ENCODE measurements around the gene NFKBIB. TPM values are rescaled to one million over a fixed set of nuclear protein-coding genes. Genes with fewer than 3 reads are reported as not detected.

NFKBIB gene
- polyA plus RNA-seq, 1 experiment = 9.9 TPM

- no peaks in the 10 kb centered on the region for H3K27me3 ChIP-seq (ENCODE audit: control insufficient read depth, insufficient read depth, low read length)
- CTCF ChIA-PET = no interaction called here
- TF ChIP-seq, protein P1, sequence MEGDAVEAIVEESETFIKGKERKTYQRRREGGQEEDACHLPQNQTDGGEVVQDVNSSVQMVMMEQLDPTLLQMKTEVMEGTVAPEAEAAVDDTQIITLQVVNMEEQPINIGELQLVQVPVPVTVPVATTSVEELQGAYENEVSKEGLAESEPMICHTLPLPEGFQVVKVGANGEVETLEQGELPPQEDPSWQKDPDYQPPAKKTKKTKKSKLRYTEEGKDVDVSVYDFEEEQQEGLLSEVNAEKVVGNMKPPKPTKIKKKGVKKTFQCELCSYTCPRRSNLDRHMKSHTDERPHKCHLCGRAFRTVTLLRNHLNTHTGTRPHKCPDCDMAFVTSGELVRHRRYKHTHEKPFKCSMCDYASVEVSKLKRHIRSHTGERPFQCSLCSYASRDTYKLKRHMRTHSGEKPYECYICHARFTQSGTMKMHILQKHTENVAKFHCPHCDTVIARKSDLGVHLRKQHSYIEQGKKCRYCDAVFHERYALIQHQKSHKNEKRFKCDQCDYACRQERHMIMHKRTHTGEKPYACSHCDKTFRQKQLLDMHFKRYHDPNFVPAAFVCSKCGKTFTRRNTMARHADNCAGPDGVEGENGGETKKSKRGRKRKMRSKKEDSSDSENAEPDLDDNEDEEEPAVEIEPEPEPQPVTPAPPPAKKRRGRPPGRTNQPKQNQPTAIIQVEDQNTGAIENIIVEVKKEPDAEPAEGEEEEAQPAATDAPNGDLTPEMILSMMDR (IDR thresholded peaks at IDR 0.05; ENCODE audit: low read depth, low read length) = no peak
- H3K9me3 ChIP-seq (ENCODE audit: control insufficient read depth, insufficient read depth, low read length) = no peaks in the 10 kb centered on the region; the same call in 1 of the 2 replicates
- peak overlapping the region; percentile 52 for H3K27ac ChIP-seq (ENCODE audit: low read depth, low read length)
- peak overlapping the region; percentile 97 for H3K4me3 ChIP-seq (ENCODE audit: low read depth, low read length)
- POLR2A ChIA-PET = interaction anchor here (0.6 kb wide), 1 partner anchor 242 kb away, joined by 3 read pairs; no protein-coding TSS in a partner anchor
- DNase-seq (ENCODE audit: low read depth, low spot score) = no peak
Measured at GRCh38 chr19:38898788-38899446, 852 bp upstream of the NFKBIB start.

DNA sequence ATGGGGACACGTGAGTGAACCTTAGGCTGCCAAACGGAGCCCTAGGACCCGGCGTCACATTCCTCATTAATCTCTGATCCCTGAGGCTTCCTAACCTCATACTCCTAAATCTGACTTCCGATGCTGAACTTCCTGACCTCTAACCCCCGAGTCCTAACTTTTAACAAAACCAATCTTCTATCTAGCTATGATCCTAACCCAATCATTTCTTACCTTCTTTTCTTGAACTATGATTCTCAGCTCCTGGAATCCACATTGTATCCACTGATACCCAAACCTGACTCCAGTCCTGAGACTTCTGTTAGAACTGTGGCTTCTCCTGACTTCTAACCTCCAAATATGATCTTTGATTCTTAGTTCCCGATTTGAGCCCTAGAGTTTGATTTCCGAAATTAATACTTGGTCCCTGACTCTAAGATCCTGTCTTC lies 447 bp downstream of the NFKBIB start:
- peak overlapping the region; percentile 84 for H3K4me3 ChIP-seq (ENCODE audit: low read depth, low read length)
- TF ChIP-seq, protein P1 (IDR thresholded peaks at IDR 0.05; ENCODE audit: low read depth, low read length) = no peak
- H3K27ac ChIP-seq (ENCODE audit: low read depth, low read length) = peak overlapping the region; percentile 82
- H3K9me3 ChIP-seq (ENCODE audit: control insufficient read depth, insufficient read depth, low read length) = no peaks in the 10 kb centered on the region; the same call in 1 of the 2 replicates
- no peaks in the 10 kb centered on the region for H3K27me3 ChIP-seq (ENCODE audit: control insufficient read depth, insufficient read depth, low read length)
- ChIA-PET CTCF (interaction anchor here (0.6 to 2.5 kb wide), 5 partner anchors 13 to 266 kb away, joined by 3 to 23 read pairs (median 4); partner anchors contain the start of genes MRPS12 and SARS2), POLR2A (interaction anchor here (0.7 to 1.6 kb wide), 9 partner anchors 17 to 282 kb away, joined by 3 to 6 read pairs (median 4); partner anchors contain the start of genes ACTN4, MAP4K1, MRPS12 and SARS2)
- no peak for DNase-seq (ENCODE audit: low read depth, low spot score)

DNA sequence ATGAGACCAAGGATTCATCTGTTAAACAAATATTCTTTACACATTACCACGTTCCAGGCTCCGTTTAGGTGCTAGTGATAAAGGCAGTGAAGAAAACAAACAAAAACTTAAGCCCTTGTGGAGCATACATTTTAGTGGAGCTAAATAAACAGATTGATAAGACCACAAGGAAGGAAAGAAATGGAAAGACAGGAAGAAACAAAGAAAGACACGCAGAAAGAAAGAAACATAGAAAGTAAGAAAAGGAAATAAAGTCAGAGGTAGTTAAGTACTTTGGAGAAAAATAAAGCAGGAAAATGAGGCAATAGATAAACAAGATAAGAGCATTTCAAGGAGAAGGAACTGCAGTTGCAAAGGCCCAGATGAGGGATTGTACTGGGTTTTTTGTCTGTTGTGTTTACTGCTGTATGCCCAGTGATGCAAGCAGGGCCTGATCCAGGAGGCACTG lies 998 bp downstream of the NFKBIB start:
- Histone ChIP-seq H3K4me3 (ENCODE audit: low read depth, low read length) (peak overlapping the region; percentile 84), H3K27ac (ENCODE audit: low read depth, low read length) (no peak overlapping the region), H3K27me3 (ENCODE audit: control insufficient read depth, insufficient read depth, low read length) (no peaks in the 10 kb centered on the region), H3K9me3 (ENCODE audit: control insufficient read depth, insufficient read depth, low read length) (no peaks in the 10 kb centered on the region; the same call in 1 of the 2 replicates)
- ChIA-PET POLR2A (interaction anchor here (1.0 to 1.6 kb wide), 4 partner anchors 21 to 283 kb away, joined by 3 to 6 read pairs (median 4); partner anchors contain the start of gene MAP4K1), CTCF (interaction anchor here (1.3 to 2.5 kb wide), 5 partner anchors 29 to 498 kb away, joined by 3 to 23 read pairs (median 4); partner anchors contain the start of genes FAM98C, MRPS12 and SARS2)
- TF ChIP-seq, protein P1 (IDR thresholded peaks at IDR 0.05; ENCODE audit: low read depth, low read length) = no peak
- no peak for DNase-seq (ENCODE audit: low read depth, low spot score)

GRCh38 chr19:38901683-38902082 lies 1.9 kb downstream of the NFKBIB start:
- H3K27me3 ChIP-seq (ENCODE audit: control insufficient read depth, insufficient read depth, low read length) = no peaks in the 10 kb centered on the region
- H3K9me3 ChIP-seq (ENCODE audit: control insufficient read depth, insufficient read depth, low read length) = no peaks in the 10 kb centered on the region; the same call in 1 of the 2 replicates
- ChIA-PET POLR2A (no interaction called here), CTCF (interaction anchor here (1.1 to 2.5 kb wide), 3 partner anchors 28 to 499 kb away, joined by 4 to 23 read pairs (median 8); partner anchors contain the start of genes FAM98C, MRPS12 and SARS2)
- TF ChIP-seq, protein P1 (IDR thresholded peaks at IDR 0.05; ENCODE audit: low read depth, low read length) = no peak
- no peak overlapping the region for H3K4me3 ChIP-seq (ENCODE audit: low read depth, low read length)
- H3K27ac ChIP-seq (ENCODE audit: low read depth, low read length) = no peak overlapping the region
- no peak for DNase-seq (ENCODE audit: low read depth, low spot score)

Data from AG04450 (cell line).